ENCODE results near the gene BCAS2.

Gene BCAS2

DNA sequence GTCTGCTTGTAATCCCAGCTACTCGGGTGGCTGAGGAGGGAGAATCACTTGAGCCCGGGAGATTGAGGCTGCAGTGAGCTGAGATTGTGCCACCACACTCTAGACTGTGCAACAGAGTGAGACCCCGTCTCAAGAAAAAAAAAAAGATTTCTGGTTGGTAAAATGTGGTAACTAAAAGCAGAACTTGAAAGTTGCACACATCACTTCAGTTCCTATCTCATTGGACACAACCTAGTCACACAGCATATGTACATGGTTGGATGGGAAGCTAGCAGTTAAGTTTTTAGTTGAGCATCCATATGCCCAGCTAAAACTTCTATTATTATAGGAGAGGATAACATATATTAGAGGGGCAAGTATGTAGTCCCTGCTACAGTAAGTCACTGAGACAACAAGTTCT lies 22.1 kb downstream of the BCAS2 start:
- DNase-seq (ENCODE audit: low read depth, low spot score), result no peak

DNA sequence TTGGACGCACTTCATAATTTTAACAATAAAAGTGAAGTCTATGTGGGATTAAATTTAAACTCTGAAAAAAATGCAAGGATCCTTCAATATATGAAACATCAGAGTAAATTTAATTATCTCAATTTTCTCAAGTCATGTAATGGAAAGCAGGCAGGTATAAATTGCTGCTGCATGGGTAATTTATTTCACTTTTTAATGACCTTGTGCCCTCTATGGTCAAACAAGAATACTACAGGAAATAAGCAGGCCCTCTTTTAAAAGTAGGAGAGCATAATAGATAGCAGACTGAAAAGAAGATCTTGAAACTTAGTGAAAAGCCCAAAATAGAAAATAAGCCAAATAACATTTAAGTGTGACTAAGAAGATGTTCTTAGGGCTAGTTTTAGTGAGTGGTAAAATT lies 22.9 kb downstream of the BCAS2 start:
- DNase-seq (ENCODE audit: low read depth, low spot score), result no peak

DNA sequence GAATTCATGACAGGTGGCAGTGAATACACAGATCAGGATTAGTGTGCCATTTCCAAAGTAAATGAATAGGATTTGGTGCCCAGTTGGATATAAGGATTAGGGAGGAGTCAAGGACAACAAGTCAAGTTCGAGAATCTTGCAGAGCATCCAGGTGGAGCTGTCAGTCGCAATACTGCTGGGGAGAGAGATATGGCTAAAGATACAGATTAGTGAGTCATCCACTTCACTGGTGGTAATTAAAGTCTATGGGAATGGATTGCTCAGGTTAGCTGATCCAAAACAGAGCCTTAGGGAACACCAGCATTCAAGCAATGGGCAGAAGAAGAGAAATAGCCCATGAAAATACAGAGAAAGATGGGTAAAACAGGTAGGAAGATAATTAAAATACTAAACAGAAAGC lies 26.8 kb downstream of the BCAS2 start:
- DNase-seq (ENCODE audit: low read depth, low spot score), result no peak

DNA sequence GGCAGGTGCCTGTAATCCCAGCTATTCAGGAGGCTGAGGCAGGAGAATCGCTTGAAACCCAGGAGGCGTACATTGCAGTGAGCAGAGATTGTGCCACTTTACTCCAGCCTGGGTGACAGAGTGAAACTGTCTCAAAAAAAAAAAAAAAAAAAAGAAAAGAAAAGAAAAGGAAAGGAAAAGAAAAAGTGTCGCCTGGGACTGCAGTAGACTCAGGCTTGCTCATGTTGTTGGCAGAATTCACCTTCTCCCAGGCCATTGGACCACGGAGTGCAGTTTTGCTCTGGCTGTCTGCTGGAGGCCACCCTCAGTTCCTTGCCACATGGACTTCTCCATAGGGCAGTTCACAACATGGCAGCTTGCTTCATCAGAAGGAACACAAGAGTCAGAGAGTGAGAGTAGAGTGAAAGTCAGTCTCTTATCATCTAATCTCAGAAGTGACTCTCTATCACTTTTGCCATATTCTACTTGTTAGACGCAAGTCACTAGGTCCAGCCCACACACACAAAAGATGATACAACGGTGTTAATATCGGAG lies 29.2 kb downstream of the BCAS2 start:
- no peak for DNase-seq (ENCODE audit: low read depth, low spot score)

DNA sequence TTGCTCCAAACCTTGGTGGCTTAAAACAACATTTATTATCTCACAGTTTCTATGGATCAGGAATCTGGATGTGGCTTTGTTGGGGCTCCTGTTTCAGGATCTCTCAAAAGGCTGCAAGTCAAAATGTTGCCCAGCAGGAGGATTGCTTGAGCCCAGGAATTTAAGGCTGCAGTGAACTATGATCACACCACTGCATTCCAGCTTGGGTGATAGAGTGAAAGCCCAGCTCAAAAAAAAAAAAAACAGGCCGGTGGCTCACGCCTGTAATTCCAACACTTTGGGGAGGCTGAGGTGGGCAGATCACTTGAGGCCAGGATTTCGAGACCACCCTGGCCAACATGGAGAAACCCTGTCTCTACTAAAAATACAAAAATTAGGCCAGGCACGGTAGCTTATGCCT lies 30.0 kb downstream of the BCAS2 start:
- no peak for DNase-seq (ENCODE audit: low read depth, low spot score)

DNA sequence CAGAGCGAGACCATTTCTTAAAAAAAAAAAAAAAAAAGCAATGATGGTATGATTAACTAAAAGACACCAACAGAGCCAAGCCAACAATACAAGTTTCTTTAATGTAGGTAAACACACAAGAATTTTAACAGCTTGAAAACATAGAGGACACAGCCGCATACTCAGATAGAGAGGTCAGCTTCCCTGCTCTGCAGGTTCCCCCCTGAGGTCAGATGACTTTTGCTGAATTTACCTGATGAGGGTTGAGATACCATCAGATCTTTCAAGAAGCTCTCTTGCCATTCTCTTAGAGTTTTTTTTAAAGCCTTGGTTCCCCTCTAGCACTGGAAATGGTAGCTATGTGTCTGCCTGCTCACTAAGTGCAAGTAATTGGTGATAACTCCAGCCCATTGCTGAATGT lies 31.1 kb downstream of the BCAS2 start:
- no peak for DNase-seq (ENCODE audit: low read depth, low spot score)

DNA sequence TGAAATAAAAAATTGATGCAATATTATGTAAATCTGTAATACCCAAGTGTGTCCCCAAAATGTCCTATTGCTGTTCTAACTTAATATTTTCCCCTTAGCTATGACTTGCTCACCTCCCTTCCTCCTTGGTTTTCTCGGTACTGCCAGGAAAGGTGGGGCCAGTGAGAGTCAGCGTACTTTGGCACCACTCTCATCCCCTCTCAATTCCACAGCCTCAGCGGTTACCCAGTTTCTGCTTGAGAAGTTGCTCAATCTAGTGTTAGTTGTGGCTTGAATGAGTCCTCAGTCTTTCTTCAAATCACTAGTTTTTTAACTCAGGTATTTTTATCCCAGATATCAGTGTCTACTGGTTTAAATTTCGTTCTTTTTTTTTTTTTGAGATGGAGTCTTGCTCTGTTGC lies 32.3 kb downstream of the BCAS2 start:
- no peak for DNase-seq (ENCODE audit: low read depth, low spot score)

DNA sequence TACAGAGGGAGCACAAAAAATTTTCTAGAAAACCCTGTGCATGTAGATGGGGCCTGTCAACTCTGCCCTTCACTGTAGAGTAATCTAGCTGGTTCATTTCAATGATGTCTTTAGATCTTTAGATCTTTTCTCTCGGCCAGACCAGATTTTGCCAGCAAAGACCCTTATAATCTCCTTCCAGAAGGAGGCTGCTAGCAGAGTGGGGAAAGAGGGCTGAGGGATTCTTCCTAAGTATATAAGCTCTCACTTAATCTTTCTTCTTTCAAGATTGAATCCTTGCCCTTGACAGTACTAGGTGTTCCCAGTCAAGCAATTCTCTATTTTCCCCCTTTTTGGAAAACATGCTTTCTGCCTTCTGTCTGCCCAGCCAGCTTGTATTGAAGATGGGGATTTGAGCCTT lies 34.3 kb downstream of the BCAS2 start:
- no peak for DNase-seq (ENCODE audit: low read depth, low spot score)

DNA sequence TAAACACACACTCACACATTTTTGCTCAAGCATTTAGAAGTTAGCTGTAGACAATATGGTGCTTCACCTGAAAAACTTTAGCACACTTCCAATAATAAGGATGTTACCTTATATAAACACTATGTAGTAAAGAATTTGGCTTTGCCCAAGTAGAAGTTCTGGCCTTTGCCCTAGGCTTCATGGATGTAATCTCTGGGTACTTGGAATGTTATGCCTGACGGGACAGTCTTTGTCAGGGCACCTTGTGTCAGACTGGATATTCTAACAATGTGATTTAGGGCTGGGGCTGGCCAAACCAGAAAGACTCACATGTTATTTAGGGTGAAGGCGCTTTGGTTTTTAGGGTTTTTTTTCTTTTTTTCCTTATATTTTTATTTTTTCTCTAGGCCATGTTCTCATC lies 35.6 kb downstream of the BCAS2 start:
- no peak for DNase-seq (ENCODE audit: low read depth, low spot score)

DNA sequence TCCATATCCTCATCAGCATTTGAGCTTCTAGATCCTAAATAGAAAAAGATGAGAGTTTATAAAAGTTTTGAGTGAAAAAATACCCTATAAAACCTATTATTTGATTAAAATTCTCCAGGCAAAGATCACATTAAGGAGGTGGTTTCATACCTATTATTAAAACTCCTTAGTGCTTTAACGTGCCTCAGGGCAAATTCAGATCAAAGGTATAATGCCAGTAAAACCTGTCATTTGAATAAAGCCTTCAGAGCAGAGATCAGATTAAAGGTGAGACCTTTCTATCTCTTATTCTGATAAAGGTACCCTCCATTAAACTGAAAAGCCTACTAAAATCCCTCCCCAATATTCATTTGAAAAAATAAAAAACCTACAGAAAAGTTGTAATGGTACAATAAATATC lies 36.1 kb downstream of the BCAS2 start:
- no peak for DNase-seq (ENCODE audit: low read depth, low spot score)

DNA sequence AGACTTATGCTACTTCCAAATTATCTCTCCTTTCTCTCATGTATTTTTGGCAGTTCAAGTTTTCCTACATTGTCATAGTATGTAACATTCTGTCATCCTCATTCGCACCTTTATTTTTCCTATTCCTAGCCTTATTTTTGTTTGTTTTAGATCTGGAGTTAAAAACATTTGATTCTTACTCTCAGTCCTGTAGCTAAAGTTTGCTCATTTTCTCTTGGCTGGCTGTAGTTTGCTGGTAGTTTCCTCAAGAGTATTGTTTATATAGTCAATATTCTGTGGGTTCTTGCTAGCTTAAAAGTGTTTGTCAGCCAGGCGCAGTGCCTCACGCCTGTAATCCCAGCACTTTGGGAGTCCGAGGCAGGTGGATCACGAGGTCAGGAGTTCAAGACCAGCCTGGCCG lies 40.6 kb downstream of the BCAS2 start:
- no peak for DNase-seq (ENCODE audit: low read depth, low spot score)

DNA sequence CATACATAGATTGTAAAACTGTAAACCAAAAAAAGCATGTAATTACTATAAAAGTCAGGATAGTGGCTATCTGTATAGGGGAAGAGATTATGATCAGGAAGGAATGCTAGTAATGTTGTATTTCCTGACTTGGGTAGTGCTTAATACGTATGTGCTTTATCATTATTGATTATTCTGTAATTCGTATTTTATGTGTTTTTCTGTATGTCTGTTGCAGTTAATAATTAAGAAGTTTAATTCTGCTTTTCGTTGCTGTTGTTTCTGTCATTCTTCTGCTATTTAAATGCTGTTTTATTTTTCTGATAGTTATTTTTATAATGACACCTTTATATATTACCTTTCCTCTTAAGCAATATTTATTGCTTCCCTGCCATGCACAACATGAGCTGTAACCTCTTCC lies 41.1 kb downstream of the BCAS2 start:
- DNase-seq (ENCODE audit: low read depth, low spot score), result no peak

DNA sequence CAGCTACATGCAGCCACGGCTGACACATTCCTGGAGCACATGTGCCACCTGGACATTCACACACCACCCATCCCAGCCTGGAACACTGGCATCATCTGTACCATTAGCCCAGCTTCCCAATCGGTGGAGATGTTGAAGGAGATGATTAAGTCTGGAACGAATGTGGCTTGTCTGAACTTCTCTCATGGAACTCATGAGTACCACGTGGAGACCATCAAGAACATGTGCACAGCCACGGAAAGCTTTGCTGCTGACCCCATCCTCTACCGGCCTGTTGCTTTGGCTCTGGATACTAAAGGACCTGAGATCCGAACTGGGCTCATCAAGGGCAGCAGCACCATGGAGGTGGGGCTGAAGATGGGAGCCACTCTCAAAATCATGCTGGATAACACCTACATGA lies 45.4 kb downstream of the BCAS2 start:
- DNase-seq (ENCODE audit: low read depth, low spot score), result no peak

DNA sequence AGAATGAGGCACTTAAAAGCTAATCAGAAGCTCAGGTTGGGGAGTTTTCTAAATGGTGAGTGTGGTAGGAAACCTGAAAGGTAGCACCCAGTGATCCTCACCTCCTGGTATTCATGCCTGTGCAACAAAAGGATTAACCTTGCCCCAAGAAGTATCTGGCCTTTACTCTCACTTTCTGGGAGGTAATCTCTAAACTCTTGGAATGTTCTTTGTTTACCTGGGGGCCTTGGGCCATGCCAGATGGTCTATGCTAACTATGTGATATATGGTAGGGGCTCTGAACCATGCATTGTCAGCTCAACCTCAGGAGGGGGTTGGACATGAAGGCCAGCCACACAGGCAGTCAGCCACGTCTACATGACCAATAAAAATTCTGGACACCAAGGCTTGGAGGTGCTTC lies 46.0 kb downstream of the BCAS2 start:
- DNase-seq (ENCODE audit: low read depth, low spot score), result no peak

DNA sequence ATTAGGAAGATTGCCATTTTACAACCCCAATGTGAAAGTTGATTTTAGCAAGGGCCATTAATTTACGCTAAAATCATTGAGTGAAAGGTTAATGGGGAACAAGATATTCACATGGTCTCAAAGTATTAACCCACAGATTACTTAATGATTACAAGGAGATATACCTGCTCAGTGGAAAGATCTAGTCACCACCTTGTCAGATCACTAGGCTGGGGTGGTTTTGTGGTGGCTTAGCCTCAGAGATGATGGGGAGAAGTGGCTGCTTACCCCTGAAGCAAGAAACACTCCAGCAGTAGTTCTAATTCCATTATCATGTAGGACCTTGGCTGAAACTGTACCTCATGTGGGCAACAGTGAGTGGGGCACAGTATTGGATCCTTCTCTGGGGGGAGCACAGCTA lies 50.3 kb downstream of the BCAS2 start:
- no peak for DNase-seq (ENCODE audit: low read depth, low spot score)

DNA sequence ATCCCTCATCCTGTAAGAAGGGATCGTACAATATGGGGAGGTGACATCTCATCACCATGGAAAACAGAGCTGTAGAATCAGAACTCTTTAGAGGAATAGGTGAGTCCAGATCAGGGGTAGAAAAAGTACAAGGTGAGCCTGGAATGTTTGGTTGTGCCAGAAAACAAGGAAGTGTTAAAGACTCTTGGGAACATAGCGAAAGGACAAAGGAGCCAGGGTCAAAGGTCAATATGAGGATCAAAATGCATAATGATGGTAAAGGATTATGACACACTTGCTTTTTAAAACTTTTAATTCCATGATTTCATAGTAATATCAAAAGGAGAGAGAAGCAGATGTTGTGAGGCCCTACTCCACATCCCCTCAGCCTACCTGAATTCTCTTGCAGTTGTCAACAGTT lies 51.2 kb downstream of the BCAS2 start:
- DNase-seq (ENCODE audit: low read depth, low spot score), result no peak

DNA sequence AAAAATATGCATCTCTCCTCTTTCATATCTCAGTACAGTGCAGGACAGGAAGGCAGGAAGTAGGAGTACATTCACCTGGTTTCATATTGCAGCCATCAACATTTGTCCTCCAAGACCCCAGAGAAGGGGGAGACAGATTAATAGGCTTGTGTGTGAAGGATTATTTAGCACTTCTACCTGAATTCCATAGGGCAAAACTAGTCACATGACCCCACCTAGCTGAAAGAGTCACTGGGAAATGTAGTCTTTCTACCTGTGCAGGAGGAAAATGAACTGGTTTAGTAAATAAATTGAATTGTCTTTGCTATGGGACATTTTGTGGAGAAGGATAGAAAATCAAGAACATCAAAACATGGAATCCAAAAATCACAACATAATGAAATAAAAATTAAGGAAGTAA lies 56.5 kb downstream of the BCAS2 start:
- DNase-seq (ENCODE audit: low read depth, low spot score), result no peak

DNA sequence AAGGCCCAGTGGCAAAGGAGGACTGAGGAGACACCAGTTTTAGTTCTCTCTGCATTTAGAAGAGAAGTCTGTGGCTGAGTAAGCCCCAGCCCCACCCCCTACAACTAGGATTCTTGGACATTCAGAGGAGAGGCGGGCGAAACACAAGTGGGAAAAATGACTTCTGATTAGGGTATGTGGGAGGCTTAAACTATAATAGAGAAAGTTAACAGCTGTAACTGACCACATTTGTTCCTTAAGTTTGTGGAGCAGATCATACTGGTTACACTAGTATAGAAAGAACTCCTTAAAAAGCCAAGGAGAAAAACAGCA lies 59.2 kb downstream of the BCAS2 start:
- no peak for DNase-seq (ENCODE audit: low read depth, low spot score)

DNA sequence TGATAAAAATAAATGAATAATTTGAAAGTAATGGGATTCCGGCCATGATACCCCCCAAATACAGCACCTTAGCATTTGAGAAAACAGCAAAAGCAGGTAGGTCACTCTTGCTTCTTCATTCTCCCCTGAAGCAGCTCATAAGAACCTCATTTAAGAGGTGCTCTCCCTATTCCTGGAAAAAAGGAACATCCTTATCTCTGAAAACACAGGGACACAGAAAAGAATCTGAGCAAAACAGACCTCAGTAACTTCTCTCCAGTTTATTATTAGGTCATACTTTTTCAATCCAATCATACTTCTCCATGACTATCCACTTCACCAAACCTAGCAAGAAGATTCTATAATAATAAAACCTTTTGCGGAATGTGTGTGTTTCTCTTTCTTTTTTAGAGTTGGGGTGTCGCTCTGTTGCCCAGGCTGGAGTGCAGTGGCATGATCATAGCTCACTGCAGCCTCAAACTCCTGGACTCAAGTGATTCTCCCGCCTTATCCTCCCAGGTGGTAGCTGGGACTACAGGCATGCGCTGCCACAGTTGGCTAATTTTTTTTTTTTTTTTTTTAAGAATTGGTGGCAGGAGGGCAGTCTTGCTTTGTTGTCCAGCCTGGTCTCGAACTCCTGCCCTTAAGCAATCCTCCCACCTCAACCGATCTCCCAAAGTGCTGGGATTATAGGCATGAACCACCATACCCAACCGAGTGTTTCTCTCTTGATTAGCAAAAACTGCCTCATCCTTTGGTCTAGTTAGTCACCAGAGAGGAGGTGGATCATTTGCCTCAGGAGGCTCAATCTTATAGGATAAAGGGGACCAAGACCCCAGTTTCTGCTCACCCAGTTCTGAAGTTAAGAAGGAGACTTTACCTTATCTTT lies 59.8 kb downstream of the BCAS2 start:
- DNase-seq (ENCODE audit: low read depth, low spot score), result no peak
